ENCODE data around the gene TMEM9B. TPM values are rescaled to one million over a fixed set of nuclear protein-coding genes. Genes with fewer than 3 reads are reported as not detected.

TMEM9B gene
- total RNA-seq, 2 experiments from 2014 or later: 27.7 to 35.2 TPM

DNA sequence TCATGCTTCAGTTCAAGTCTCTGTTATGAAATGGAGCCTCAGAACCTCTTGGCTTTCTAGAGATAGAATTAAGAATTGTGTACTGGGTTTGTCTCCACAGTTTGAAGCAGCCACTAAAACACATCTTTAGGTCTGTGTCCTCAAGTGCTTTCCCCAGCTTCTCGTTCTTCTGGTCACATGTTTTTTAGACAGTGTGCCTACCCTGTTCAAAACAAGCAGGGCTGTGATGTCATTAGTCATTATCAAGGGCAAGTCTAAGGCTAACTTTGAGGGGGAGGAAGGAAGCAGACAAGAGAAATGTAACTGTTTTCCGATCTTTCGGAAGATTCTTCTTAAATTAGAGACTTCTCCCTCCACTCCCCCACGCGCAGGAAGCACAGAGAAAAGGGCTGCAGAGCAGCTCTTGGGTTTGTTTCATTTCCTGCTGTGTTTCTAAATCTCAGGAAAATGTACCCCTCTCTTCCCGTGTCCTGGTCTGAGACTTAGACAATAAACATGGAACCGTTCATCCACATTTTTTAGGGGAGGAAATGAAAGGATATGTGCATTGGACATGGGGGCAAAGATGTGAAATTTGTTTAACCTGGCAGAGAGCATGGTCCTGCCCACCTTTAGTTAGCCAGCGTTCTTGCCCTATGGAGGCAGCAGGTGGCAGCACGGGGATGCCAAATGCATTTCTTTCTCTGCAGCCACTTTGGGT is 50.1 kb downstream of the TMEM9B start:
- CTCF ChIA-PET: interaction anchor here (1.0 to 2.0 kb wide), 4 partner anchors 34 to 156 kb away, joined by 3 to 6 read pairs (median 3); no protein-coding TSS in a partner anchor
- peaks cover 34% of the 10 kb centered on the region for H3K36me3 Mint-ChIP-seq (ENCODE audit: low read depth)
- peaks cover 3% of the 10 kb centered on the region for H3K27me3 Mint-ChIP-seq
- POLR2A ChIA-PET: no interaction called here
- H3K4me1 Mint-ChIP-seq: peaks cover 46% of the 10 kb centered on the region
- peak overlapping the region; percentile 87 for H3K27ac Mint-ChIP-seq
- peak overlapping the region; percentile 58 for H3K4me3 Mint-ChIP-seq
- no peaks in the 10 kb centered on the region for H3K9me3 Mint-ChIP-seq
- DNase-seq: peak; percentile 53

- Mint-ChIP-seq H3K4me3 (peak within 1 kb of the TSS; percentile 92), H3K27me3 (peaks cover 9% of the 10 kb centered on the region), H3K36me3 (ENCODE audit: low read depth) (peaks cover 11% of the 10 kb centered on the region), H3K4me1 (peaks cover 61% of the 10 kb centered on the region), H3K9me3 (no peaks in the 10 kb centered on the region), H3K27ac (peak within 1 kb of the TSS; percentile 89)
- CTCF ChIA-PET: interaction anchor here (0.6 to 1.2 kb wide), 4 partner anchors 16 to 940 kb away, joined by 3 to 5 read pairs (median 3); no protein-coding TSS in a partner anchor
- POLR2A ChIA-PET: interaction anchor here (0.7 to 1.2 kb wide), 3 partner anchors 12 to 1868 kb away, joined by 3 to 8 read pairs (median 4); no protein-coding TSS in a partner anchor
- peak; percentile 88 for DNase-seq
Measured at GRCh38 chr11:8911029-8911823, 53.0 kb downstream of the TMEM9B start, which contains the start of gene AKIP1. Gene AKIP1 (plus strand): TSS chr11:8911189. CDS start chr11:8911450, 261 bp downstream.

DNA sequence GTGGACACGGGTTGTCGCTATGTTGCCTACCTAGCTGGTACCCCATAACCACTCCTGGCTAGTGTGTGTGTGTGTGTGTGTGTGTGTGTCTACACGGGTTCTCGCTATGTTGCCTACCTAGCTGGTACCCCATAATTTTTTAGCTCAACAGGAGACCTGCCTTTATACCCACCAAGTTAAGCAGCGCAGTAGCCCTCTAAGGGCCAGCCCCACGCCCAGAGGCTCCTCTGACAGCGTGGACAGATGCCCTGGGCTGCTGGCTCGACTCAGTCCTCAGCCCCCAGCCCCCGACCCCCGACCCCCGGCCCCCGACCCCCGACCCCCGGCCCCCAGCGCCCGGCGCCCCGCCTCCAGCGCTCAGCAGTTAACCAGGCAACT is 53.6 kb downstream of the TMEM9B start:
- Mint-ChIP-seq H3K4me3 (peak overlapping the region; percentile 92), H3K27me3 (peaks cover 9% of the 10 kb centered on the region), H3K36me3 (ENCODE audit: low read depth) (peaks cover 10% of the 10 kb centered on the region), H3K9me3 (no peaks in the 10 kb centered on the region), H3K4me1 (peaks cover 60% of the 10 kb centered on the region), H3K27ac (peak overlapping the region; percentile 63)
- DNase-seq: no peak
- POLR2A ChIA-PET: no interaction called here
- CTCF ChIA-PET: interaction anchor here (0.6 kb wide), 1 partner anchor 582 kb away, joined by 3 read pairs; no protein-coding TSS in a partner anchor

DNA sequence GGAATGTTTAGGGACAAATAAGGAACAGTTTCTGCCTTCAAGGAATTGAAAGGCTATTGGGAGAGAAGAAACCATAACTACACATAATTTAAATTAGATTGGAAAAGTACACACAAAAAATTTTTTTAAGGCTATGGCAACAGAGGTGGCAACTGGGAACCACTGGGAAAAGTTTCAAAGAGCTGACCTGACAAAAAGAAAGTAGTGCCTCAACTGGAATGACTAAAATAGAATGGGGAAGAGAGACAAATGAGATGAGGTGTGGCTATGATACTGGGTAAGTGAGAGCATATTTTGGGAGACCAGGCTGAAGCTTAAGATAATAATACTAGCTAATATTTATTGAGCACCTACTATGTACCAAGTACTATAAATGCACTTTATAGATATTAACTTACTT is 56.1 kb downstream of the TMEM9B start:
- Mint-ChIP-seq H3K36me3 (ENCODE audit: low read depth) (peaks cover 3% of the 10 kb centered on the region), H3K9me3 (no peaks in the 10 kb centered on the region), H3K4me3 (no peak overlapping the region), H3K27ac (no peak overlapping the region), H3K4me1 (peaks cover 40% of the 10 kb centered on the region), H3K27me3 (peaks cover 17% of the 10 kb centered on the region)
- POLR2A ChIA-PET: no interaction called here
- DNase-seq: no peak
- CTCF ChIA-PET: no interaction called here

DNA sequence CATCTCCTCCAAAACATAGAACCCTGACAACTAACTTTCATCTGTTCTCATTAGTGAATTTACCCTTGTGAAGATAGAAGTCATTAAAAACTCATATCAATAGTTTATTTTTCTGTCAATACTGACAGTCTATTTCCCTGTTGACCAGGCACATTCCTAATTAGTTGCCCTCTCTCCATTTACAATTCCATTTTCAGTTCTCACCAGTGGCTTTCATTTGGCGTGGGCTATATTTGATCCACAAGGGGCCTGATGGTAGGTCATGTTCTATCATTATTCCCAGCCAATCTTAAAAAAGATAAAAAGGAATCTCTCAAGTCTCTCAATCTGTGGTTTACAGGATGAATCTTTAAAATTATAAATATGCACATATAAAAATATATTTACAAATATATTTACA is 57.1 kb downstream of the TMEM9B start:
- ChIA-PET CTCF (no interaction called here), POLR2A (no interaction called here)
- H3K4me1 Mint-ChIP-seq: peaks cover 33% of the 10 kb centered on the region
- H3K4me3 Mint-ChIP-seq: no peak overlapping the region
- peaks cover 2% of the 10 kb centered on the region for H3K36me3 Mint-ChIP-seq (ENCODE audit: low read depth)
- no peak overlapping the region for H3K27ac Mint-ChIP-seq
- no peak for DNase-seq
- H3K27me3 Mint-ChIP-seq: peaks cover 20% of the 10 kb centered on the region
- peaks cover 3% of the 10 kb centered on the region for H3K9me3 Mint-ChIP-seq

DNA sequence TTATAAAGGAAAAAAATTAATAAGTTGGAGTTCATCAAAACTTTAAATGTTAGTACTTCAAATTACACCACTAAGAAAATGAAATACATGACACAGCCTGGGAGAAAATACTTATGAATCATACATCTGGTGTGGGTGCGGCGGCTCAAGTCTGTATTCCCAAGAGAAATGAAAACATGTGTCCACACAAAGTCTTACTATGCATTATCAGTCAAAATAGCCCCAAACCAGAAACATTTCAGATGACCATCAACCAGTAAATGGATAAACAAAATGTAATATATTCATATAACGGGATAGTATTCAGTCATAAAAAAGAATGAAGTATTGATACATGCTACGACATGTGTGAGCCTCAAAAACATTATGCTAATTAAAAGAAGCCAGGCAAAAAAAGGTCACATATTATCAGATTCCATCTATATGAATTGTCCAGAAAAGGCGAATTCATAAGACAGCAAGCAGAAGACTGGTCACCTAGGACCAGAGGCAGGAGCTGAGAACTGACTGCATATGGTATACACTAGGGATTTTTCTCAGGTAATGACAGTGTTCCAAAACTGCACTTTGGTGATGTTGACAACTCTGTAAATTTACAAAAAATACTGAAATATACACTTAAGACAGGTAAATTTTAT is 58.6 kb downstream of the TMEM9B start:
- H3K36me3 Mint-ChIP-seq (ENCODE audit: low read depth): no peaks in the 10 kb centered on the region
- peaks cover 30% of the 10 kb centered on the region for H3K4me1 Mint-ChIP-seq
- ChIA-PET CTCF (no interaction called here), POLR2A (no interaction called here)
- no peak overlapping the region for H3K4me3 Mint-ChIP-seq
- peaks cover 20% of the 10 kb centered on the region for H3K27me3 Mint-ChIP-seq
- H3K27ac Mint-ChIP-seq: no peak overlapping the region
- no peak for DNase-seq
- H3K9me3 Mint-ChIP-seq: peaks cover 5% of the 10 kb centered on the region

GRCh38 chr11:8899119-8899753 is 65.0 kb downstream of the TMEM9B start:
- peaks cover 8% of the 10 kb centered on the region for H3K27me3 Mint-ChIP-seq
- POLR2A ChIA-PET: no interaction called here
- CTCF ChIA-PET: no interaction called here
- H3K4me3 Mint-ChIP-seq: no peak overlapping the region
- DNase-seq: no peak
- peaks cover 22% of the 10 kb centered on the region for H3K9me3 Mint-ChIP-seq
- no peaks in the 10 kb centered on the region for H3K4me1 Mint-ChIP-seq
- H3K36me3 Mint-ChIP-seq (ENCODE audit: low read depth): peaks cover 4% of the 10 kb centered on the region
- H3K27ac Mint-ChIP-seq: no peak overlapping the region

Other genes with a start within 250 kb of the TMEM9B start
- 10 to 100 TPM; 30.0 to 35.0 TPM for gene AKIP1, start 53.3 kb downstream of the TMEM9B start, total RNA-seq
- gene C11orf16, start 31.5 kb downstream of the TMEM9B start, total RNA-seq: not detected
- not detected for gene ASCL3, start 21.4 kb downstream of the TMEM9B start, total RNA-seq
- gene NRIP3, start 39.6 kb upstream of the TMEM9B start, total RNA-seq: under 1 TPM; 0.62 to 0.75 TPM
- under 1 TPM; 0.35 to 0.55 TPM for gene SCUBE2, start 127.2 kb upstream of the TMEM9B start, total RNA-seq